NT2/D1 (cell line): Measurements from ENCODE around the gene TP53I13.

Source experiments
- YY1 ChIP-seq: IDR thresholded peaks from 2 replicates; pipeline ENCODE4 v1.6.1; 2011; ENCODE audit not compliant: insufficient read length, insufficient read depth
- ZNF274 ChIP-seq: IDR thresholded peaks from 2 replicates; pipeline ENCODE4 v1.6.1; 2011; ENCODE audit warnings: mild to moderate bottlenecking, low read depth, low read length

DNA sequence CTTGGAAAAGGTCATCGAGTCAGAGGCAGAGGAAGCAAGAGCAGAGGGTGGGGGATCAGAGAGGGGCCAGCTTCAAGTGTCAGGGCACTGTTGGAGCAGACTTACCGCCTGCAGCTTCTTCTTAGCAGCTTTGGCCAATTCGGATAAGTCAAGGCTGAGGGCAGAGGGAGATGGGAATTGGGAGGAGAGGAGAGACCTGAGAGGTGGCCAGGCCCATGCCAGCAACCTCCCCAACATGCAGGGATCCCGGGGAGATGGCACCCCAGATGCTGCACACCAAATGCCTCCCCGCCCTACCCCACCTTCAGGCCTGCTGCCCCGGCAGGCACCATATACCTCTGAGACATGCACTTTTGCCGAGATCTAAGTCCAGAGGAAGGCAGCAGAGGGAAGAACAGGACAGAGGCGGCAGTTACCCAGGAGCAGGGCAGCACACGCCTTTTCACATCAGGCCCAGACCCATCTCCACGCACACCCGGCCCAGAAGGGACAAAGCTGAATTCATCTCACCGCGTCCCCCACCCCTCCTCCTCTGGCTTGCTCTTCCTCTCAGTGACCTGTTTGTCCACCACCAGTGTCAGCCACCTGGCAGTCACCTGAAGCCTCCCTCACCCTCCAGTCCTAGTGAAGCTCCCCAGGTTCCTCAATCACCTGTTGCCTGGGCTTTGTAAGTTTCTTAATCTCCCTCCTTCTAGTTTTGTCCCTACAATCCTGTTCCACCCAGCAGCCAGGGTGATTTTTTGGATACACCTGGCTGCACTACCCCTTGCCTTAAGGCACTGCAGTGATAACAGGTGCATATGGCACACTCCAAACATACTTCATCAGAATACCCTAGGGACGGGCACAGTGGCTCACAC, 10.4 kb downstream of the TP53I13 start:
- no peak for TF ChIP-seq ZNF274
- no peak for TF ChIP-seq YY1
